NCI-H2171 treated with DMSO at 0.1 percent for 48 hours (cell line): ENCODE results near the gene LCAT.
"Not testable (repeated sequence)": the region's sequence is repeated elsewhere in the genome, so short reads cannot be mapped to it uniquely, and the experiment has no call there.

Experiments
- DNase-seq: peaks from one replicate; lab custom pipeline; 2025; lab: John Stamatoyannopoulos, UW

The LCAT gene

GRCh38 chr16:67931712-67932461 is 12.0 kb downstream of the LCAT start, which contains the start of gene CTRL:
Gene CTRL (minus strand): TSS chr16:67931862. CDS start chr16:67931852, 10 bp downstream.
- DNase-seq = no peak

GRCh38 chr16:67930678-67931211 is 13.2 kb downstream of the LCAT start:
- no peak for DNase-seq

GRCh38 chr16:67930191-67930590 is 13.7 kb downstream of the LCAT start:
- no peak for DNase-seq

- DNase-seq = peak; percentile 70
Observed at GRCh38 chr16:67928561-67929364, 15.2 kb downstream of the LCAT start.

GRCh38 chr16:67928147-67928546 is 15.8 kb downstream of the LCAT start:
- no peak for DNase-seq

GRCh38 chr16:67927131-67927941 is 16.6 kb downstream of the LCAT start:
- no peak for DNase-seq

GRCh38 chr16:67926181-67926750 is 17.7 kb downstream of the LCAT start:
- peak; percentile 98 for DNase-seq

- no peak for DNase-seq
Observed at GRCh38 chr16:67924140-67924906, 19.6 kb downstream of the LCAT start.

- DNase-seq = peak; percentile 92
Observed at GRCh38 chr16:67923414-67924116, 20.4 kb downstream of the LCAT start.

- DNase-seq = peak; percentile 33
Observed at GRCh38 chr16:67922740-67923139, 21.2 kb downstream of the LCAT start.

GRCh38 chr16:67922221-67922620 is 21.7 kb downstream of the LCAT start:
- DNase-seq = no peak

GRCh38 chr16:67919622-67920221 is 24.2 kb downstream of the LCAT start:
- no peak for DNase-seq

- no peak for DNase-seq
Observed at GRCh38 chr16:67917852-67918236, 26.1 kb downstream of the LCAT start.

- peak; percentile 16 for DNase-seq
Observed at GRCh38 chr16:67917140-67917851, 26.6 kb downstream of the LCAT start.

- DNase-seq = no peak
Observed at GRCh38 chr16:67915831-67916723, 27.8 kb downstream of the LCAT start.

GRCh38 chr16:67915496-67915769 is 28.5 kb downstream of the LCAT start:
- not testable (repeated sequence) for DNase-seq

GRCh38 chr16:67914758-67915495 is 29.0 kb downstream of the LCAT start:
- no peak for DNase-seq

GRCh38 chr16:67910158-67910557 is 33.8 kb downstream of the LCAT start:
- DNase-seq = peak; percentile 68
